GM21423 (cell line): Measurements from ENCODE around the gene CELF2.
"Not testable (repeated sequence)": the region's sequence is repeated elsewhere in the genome, so short reads cannot be mapped to it uniquely, and the experiment has no call there.

Experiments
- ATAC-seq: cut with Tn5 transposase; IDR thresholded peaks from one replicate; pipeline ENCODE4 v1.9.1; 2021; ENCODE audit warnings: mild to moderate bottlenecking, moderate library complexity; ENCODE audit not compliant: unreplicated experiment

Gene CELF2

DNA sequence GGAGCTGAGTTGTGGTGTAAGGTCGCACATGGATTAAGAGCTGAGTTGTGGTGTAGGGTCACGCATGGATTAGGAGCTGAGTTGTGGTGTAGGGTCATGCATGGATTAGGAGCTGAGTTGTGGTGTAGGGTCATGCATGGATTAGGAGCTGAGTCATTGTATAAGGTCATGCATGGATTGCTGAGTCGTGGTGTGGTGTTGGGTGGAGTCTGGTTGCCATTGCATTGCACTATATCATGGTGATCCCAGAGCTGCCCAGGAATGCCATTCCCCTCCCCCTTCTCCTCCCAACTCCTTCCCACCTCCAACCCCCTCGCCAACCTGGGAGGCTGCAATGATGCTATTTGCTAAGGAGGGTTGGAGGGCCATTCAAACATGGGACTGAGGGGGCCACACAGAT is 349.2 kb downstream of the CELF2 start:
- not testable (repeated sequence) for ATAC-seq

DNA sequence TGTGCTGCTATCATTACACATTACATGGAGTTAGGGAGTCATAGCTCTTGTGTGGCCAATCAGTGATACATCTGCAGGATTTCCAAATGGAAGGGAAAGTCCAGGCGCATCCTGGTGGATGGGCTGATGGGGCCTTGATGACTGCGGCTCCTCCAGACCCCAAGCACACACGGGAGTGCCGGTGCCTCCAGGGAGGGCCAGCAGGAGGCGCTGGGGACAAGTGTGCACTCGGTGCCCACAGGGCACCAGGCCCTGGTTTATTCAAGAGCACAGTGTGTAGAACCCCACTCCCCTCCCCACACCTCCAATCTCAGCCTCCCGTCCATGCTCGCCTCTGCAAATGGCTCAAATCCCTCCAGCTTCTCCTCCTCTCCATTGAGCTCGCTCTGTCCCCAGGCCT is 349.8 kb downstream of the CELF2 start:
- no peak for ATAC-seq

DNA sequence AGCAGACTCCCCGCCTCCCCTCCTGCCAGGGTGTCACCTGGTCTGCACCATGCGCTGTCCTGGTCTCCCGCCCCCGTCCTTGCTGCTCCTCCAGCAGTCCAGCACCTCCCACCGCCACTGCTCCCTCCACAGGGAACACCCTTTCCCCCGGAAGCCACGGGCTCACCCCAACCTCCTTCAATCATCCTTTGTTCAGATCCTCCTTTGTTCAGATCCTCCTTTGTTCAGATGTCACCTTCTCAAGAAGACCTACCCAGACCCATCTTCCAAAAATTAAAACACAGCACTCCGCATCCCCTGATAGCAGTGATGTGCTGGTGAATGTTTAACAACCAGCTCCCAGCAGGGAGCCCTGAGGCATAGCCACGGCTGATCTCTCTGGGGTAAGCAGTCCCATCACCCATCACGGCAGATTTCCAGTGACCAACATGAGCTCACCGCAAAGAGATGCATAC is 356.1 kb downstream of the CELF2 start:
- no peak for ATAC-seq

- no peak for ATAC-seq
These were observed 359.6 kb downstream of the CELF2 start for GRCh38 chr10:11377267-11377666.

DNA sequence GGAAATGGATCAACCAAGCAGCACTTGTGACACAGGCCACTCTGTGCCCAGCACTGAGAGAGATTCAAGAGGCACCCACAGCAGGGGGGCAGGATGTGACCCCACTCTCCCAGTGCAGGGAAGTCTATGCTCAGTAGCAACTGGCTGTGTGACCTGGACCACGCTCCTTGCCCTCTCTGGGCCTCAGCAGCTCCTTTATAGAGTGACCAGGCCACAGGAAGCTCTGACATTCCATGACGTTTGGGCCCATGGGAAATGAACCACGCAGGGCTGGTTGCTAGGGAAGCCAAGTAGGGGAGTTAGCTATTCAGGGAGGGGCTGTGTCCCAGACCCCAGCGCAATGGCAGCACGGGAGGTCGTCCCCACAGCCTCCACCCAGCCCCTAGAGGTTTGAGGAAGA is 361.2 kb downstream of the CELF2 start:
- no peak for ATAC-seq

DNA sequence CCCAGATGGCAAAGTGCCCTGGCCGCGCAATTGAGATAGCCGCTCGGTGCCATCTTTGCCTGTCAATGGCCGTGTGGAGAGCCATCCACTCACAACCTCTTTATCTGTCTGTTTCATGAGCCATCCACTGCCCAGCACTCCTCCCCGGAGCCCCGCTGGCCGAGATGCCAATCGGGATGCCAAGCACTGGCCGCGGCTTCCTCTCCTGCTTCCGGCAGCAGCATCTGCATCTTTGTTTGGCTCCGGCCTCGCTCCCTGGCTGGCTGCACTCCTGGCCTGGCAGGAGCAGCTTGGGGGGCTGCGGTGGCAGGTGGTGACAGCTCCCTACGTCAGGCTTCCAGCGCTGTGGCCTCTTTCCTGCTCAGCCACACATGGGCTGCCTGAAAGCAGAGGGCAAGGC is 362.1 kb downstream of the CELF2 start:
- no peak for ATAC-seq

- ATAC-seq: no peak
These were observed 363.4 kb downstream of the CELF2 start for GRCh38 chr10:11381023-11381422.

DNA sequence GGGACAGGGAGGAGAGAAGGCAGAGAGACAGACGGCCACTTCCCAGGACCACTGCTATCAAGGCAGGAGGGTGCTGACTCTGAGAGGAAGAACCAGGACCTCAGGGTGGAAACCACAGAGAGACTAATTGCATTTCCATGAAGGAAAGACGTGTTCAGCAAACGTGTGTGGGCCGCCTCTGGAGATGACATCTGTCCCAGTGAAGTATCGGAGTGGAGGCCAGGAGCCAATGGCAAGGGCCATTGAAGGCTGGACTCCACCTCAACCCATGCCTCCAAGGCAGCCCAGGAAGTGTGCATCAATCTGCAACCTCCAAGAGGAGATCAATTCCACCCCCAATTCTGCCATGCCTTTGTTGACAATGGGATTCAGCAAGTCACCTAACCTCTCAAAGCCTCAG is 363.8 kb downstream of the CELF2 start:
- ATAC-seq: no peak

DNA sequence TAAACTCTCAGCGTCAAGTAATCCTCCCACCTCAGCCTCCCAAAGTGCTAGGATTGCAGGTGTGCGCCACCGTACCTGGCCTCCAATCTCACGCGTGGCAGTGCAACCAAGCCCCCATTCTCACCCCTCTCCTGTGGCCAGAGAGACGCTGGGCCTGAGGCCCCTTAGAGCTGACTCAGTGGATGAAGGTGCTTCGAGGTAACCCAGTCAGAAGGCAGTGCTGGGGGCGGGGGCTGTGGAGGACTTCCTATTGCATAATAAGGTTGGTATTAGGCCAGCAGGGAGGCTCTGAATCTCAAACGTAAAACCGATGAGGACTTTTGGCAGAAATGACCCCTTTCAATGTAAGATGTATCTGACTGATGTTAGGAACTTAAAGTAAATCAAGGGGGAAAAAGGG is 364.5 kb downstream of the CELF2 start:
- ATAC-seq: no peak

DNA sequence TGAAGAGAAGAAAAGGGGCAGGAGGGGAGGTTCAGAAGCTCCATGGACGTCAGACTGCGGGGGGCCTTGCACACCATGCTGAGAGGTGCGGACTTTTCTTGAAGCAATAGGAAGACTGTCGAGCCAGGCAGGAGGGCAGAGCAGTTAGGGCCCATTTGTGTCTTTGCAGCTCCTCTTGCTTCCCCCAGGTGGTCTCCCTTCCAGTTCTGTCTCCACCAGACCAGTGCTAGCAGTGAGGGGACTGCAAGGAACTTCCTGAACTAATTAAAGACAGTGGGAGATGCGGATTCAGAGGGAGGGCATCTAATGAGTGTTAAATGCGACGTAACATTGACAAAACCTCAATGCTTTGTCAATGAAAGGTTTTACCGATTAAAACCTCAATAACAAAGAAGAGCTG is 368.4 kb downstream of the CELF2 start:
- ATAC-seq: no peak
